ENCODE results near the gene AMPH. TPM values are rescaled to one million over a fixed set of nuclear protein-coding genes. Genes with fewer than 3 reads are reported as not detected.
A peak's percentile ranks its signal among the peaks of the same experiment; 100 is the strongest.

Gene AMPH
- total RNA-seq, 1 donor from 2014 or later = 13.3 TPM

- no peaks in the 10 kb centered on the region for H3K27me3 ChIP-seq
- intact Hi-C loops (cut with DNase I) = no loop called here
- TF ChIP-seq POLR2A (IDR thresholded peaks at IDR 0.05) (no peak), POLR2AphosphoS5 (IDR thresholded peaks at IDR 0.05; ENCODE audit: insufficient read depth in 1 of 2, low read depth in 1 of 2) (no peak), CTCF (IDR thresholded peaks at IDR 0.05) (no peak)
- no peak overlapping the region for H3K27ac ChIP-seq
- H3K4me3 ChIP-seq = no peak overlapping the region
- DNase-seq (ENCODE audit: extremely low spot score in 2 of 2) = no peak
- H3K9me3 ChIP-seq = no peaks in the 10 kb centered on the region
- H3K4me1 ChIP-seq = no peaks in the 10 kb centered on the region
- H3K36me3 ChIP-seq = no peaks in the 10 kb centered on the region
Measured at GRCh38 chr7:38382684-38383083, 248.5 kb downstream of the AMPH start.

GRCh38 chr7:38375453-38375852, 255.7 kb downstream of the AMPH start:
- H3K27me3 ChIP-seq = no peaks in the 10 kb centered on the region
- H3K4me1 ChIP-seq = no peaks in the 10 kb centered on the region
- no peak for TF ChIP-seq CTCF (IDR thresholded peaks at IDR 0.05)
- TF ChIP-seq POLR2A (IDR thresholded peaks at IDR 0.05) = no peak
- TF ChIP-seq POLR2AphosphoS5 (IDR thresholded peaks at IDR 0.05; ENCODE audit: insufficient read depth in 1 of 2, low read depth in 1 of 2) = no peak
- H3K27ac ChIP-seq = no peak overlapping the region
- DNase-seq (ENCODE audit: extremely low spot score in 2 of 2) = no peak
- H3K36me3 ChIP-seq = no peaks in the 10 kb centered on the region
- H3K9me3 ChIP-seq = no peaks in the 10 kb centered on the region
- intact Hi-C loops (cut with DNase I) = no loop called here
- no peak overlapping the region for H3K4me3 ChIP-seq

GRCh38 chr7:38374507-38374906, 256.7 kb downstream of the AMPH start:
- Histone ChIP-seq H3K27me3 (no peaks in the 10 kb centered on the region), H3K4me3 (no peak overlapping the region), H3K36me3 (no peaks in the 10 kb centered on the region), H3K4me1 (no peaks in the 10 kb centered on the region), H3K9me3 (no peaks in the 10 kb centered on the region), H3K27ac (no peak overlapping the region)
- intact Hi-C loops (cut with DNase I) = no loop called here
- DNase-seq (ENCODE audit: extremely low spot score in 2 of 2) = no peak
- TF ChIP-seq CTCF (IDR thresholded peaks at IDR 0.05) = peak in 1 of 3 experiments; percentile 56
- no peak for TF ChIP-seq POLR2AphosphoS5 (IDR thresholded peaks at IDR 0.05; ENCODE audit: insufficient read depth in 1 of 2, low read depth in 1 of 2)

GRCh38 chr7:38373155-38373554, 258.0 kb downstream of the AMPH start:
- DNase-seq (ENCODE audit: extremely low spot score in 2 of 2) = no peak
- intact Hi-C loops (cut with DNase I) = no loop called here
- TF ChIP-seq POLR2A (IDR thresholded peaks at IDR 0.05) (no peak), POLR2AphosphoS5 (IDR thresholded peaks at IDR 0.05; ENCODE audit: insufficient read depth in 1 of 2, low read depth in 1 of 2) (no peak), CTCF (IDR thresholded peaks at IDR 0.05) (no peak)

GRCh38 chr7:38372290-38372689, 258.9 kb downstream of the AMPH start:
- H3K36me3 ChIP-seq = no peaks in the 10 kb centered on the region
- TF ChIP-seq CTCF (IDR thresholded peaks at IDR 0.05) = no peak
- TF ChIP-seq POLR2A (IDR thresholded peaks at IDR 0.05) = no peak
- no peak for TF ChIP-seq POLR2AphosphoS5 (IDR thresholded peaks at IDR 0.05; ENCODE audit: insufficient read depth in 1 of 2, low read depth in 1 of 2)
- no peak overlapping the region for H3K4me3 ChIP-seq
- no peak overlapping the region for H3K27ac ChIP-seq
- H3K4me1 ChIP-seq = no peaks in the 10 kb centered on the region
- no peaks in the 10 kb centered on the region for H3K27me3 ChIP-seq
- intact Hi-C loops (cut with DNase I) = no loop called here
- DNase-seq (ENCODE audit: extremely low spot score in 2 of 2) = no peak
- H3K9me3 ChIP-seq = no peaks in the 10 kb centered on the region

More at GRCh38 chr7:38373155-38373554, 258.0 kb downstream of the AMPH start:
- no peaks in the 10 kb centered on the region for H3K36me3 ChIP-seq
- no peak overlapping the region for H3K27ac ChIP-seq
- no peak overlapping the region for H3K4me3 ChIP-seq
- H3K4me1 ChIP-seq = no peaks in the 10 kb centered on the region
- H3K9me3 ChIP-seq = no peaks in the 10 kb centered on the region
- no peaks in the 10 kb centered on the region for H3K27me3 ChIP-seq
